Measurements from ENCODE around the gene FUBP3.

- TF ChIP-seq CTCF (IDR thresholded peaks at IDR 0.05 in 4 of 5, conservative IDR thresholded peaks at IDR 0.05 in 1 of 5): no peak
- TF ChIP-seq POLR2A (IDR thresholded peaks at IDR 0.05): no peak
Measured at GRCh38 chr9:130587921-130588320, 8.5 kb downstream of the FUBP3 start.

Measured in gastrocnemius medialis (tissue), 4 donors.